SK-N-SH (cell line): ENCODE results near the gene PHIP. TPM values are rescaled to one million over a fixed set of nuclear protein-coding genes. Genes with fewer than 3 reads are reported as not detected.

Experiments
- CTCF ChIA-PET: fragments of 300-600, 350-600 bp; formaldehyde crosslinking; extraction: SDS; loops from one replicate; lab custom pipeline; 2021; lab: Yijun Ruan, JAX
- POLR2A ChIA-PET: fragments of 350-600 bp; sonication (Branson Sonifier 250); formaldehyde crosslinking; extraction: SDS; loops from one replicate; lab custom pipeline; 2020; ENCODE audit warnings: antibody characterized with exemption, inconsistent platforms; lab: Yijun Ruan, JAX
- DNase-seq: peaks from one replicate; pipeline ENCODE4 v3.0.0; 2012
- H2AFZ ChIP-seq: fragments of 200-600 bp; sonication (generic); 2 replicates; pipeline ENCODE4 v1.8.1; 2016; ENCODE audit warnings: antibody characterized with exemption, mild to moderate bottlenecking, low read depth
- H3F3A ChIP-seq: fragments of 200-600 bp; sonication (generic); replicated peaks from 2 replicates; pipeline ENCODE3; 2016; ENCODE audit warnings: antibody characterized with exemption, mild to moderate bottlenecking; ENCODE audit not compliant: insufficient read depth
- H3K27ac ChIP-seq, 2 experiments: fragments of 200-500 bp in 1 of 2; fragments of 200-600 bp in 1 of 2; sonication (Bioruptor generic) in 1 of 2; sonication (generic), shearing (Covaris generic) in 1 of 2; 2 replicates each; pipeline versions ENCODE4 v1.5.1 to v1.6.1; 2014 to 2016; ENCODE audit warnings: low read depth in 2 of 2, inconsistent platforms in 1 of 2, low read length in 1 of 2, mild to moderate bottlenecking in 1 of 2, mixed read lengths in 1 of 2
- H3K27me3 ChIP-seq: fragments of 200-600 bp; sonication (generic), shearing (Covaris generic); 2 replicates; pipeline ENCODE4 v1.6.1; 2016; ENCODE audit warnings: mixed run types; ENCODE audit not compliant: insufficient read depth
- H3K36me3 ChIP-seq, 2 experiments: fragments of 200-500 bp in 1 of 2; fragments of 200-600 bp in 1 of 2; sonication (Bioruptor generic) in 1 of 2; sonication (generic) in 1 of 2; replicated peaks in 1 of 2; 2 replicates each; pipeline versions ENCODE3 to v1.5.1; 2014 to 2016; ENCODE audit warnings: low read length in 1 of 2, mild to moderate bottlenecking in 1 of 2; ENCODE audit not compliant: insufficient read depth in 2 of 2, control insufficient read depth in 1 of 2
- H3K4me1 ChIP-seq, 2 experiments: fragments of 200-500 bp in 1 of 2; fragments of 200-600 bp in 1 of 2; sonication (Bioruptor generic) in 1 of 2; sonication (generic), shearing (Covaris generic) in 1 of 2; 2 replicates each; pipeline versions ENCODE4 v1.5.1 to v1.6.1; 2014 to 2016; ENCODE audit warnings: low read depth in 1 of 2, low read length in 1 of 2, mixed run types in 1 of 2; ENCODE audit not compliant: insufficient read depth in 2 of 2, control insufficient read depth in 1 of 2
- H3K4me2 ChIP-seq: fragments of 200-600 bp; sonication (generic), shearing (Covaris generic); 2 replicates; pipeline ENCODE4 v1.6.1; 2017; ENCODE audit warnings: mixed run types
- H3K4me3 ChIP-seq, 2 experiments: fragments of 200-500 bp in 1 of 2; fragments of 200-600 bp in 1 of 2; sonication (Bioruptor generic) in 1 of 2; sonication (generic), shearing (Covaris generic) in 1 of 2; 2 replicates each; pipeline versions ENCODE4 v1.5.1 to v1.8.1; 2014 to 2016; ENCODE audit warnings: low read depth in 2 of 2, inconsistent platforms in 1 of 2, low read length in 1 of 2, mild to moderate bottlenecking in 1 of 2, mixed read lengths in 1 of 2, moderate library complexity in 1 of 2
- H3K79me2 ChIP-seq: fragments of 200-600 bp; sonication (generic); 2 replicates; pipeline ENCODE4 v1.8.1; 2017; ENCODE audit warnings: mild to moderate bottlenecking; ENCODE audit not compliant: insufficient read depth
- H3K9ac ChIP-seq: fragments of 200-600 bp; sonication (generic); 2 replicates; pipeline ENCODE4 v1.6.1; 2017; ENCODE audit warnings: mixed run types
- H3K9me2 ChIP-seq: fragments of 200-600 bp; sonication (generic); 2 replicates; pipeline ENCODE4 v1.6.1; 2017; ENCODE audit warnings: mixed run types
- H3K9me3 ChIP-seq: fragments of 200-600 bp; sonication (generic); 2 replicates; pipeline ENCODE4 v1.6.1; 2017; ENCODE audit warnings: mixed run types, mild to moderate bottlenecking, moderate library complexity
- H4K20me1 ChIP-seq: fragments of 200-600 bp; sonication (generic); 2 replicates; pipeline ENCODE4 v1.6.1; 2017; ENCODE audit warnings: mild to moderate bottlenecking, mixed run types; ENCODE audit not compliant: insufficient read depth
- CHD2 ChIP-seq: fragments of 150-350 bp; IDR thresholded peaks from 2 replicates; pipeline ENCODE4 v1.6.1; 2018; ENCODE audit warnings: low read length; ENCODE audit not compliant: partially characterized antibody
- ELF1 ChIP-seq: IDR thresholded peaks from 2 replicates; pipeline ENCODE4 v1.4.0; 2012
- EZH2phosphoT487 ChIP-seq: fragments of 200-600 bp; sonication (generic); IDR thresholded peaks from 2 replicates; pipeline ENCODE4 v1.6.1; 2017; ENCODE audit warnings: low read depth, mixed run types, mild to moderate bottlenecking, antibody characterized with exemption, moderate library complexity, borderline replicate concordance
- FOSL2 ChIP-seq: IDR thresholded peaks from 2 replicates; pipeline ENCODE4 v1.4.0; 2012; ENCODE audit warnings: low read depth, mild to moderate bottlenecking, moderate library complexity, borderline replicate concordance
- MEF2A ChIP-seq: IDR thresholded peaks from 2 replicates; pipeline ENCODE4 v1.4.0; 2012; ENCODE audit warnings: low read depth, borderline replicate concordance
- RCOR1 ChIP-seq: fragments of 150-350 bp; IDR thresholded peaks from 2 replicates; pipeline ENCODE4 v1.6.1; 2017; ENCODE audit warnings: antibody characterized with exemption, low read length
- SIN3A ChIP-seq: IDR thresholded peaks from 2 replicates; pipeline ENCODE4 v1.6.1; 2012; ENCODE audit warnings: low read depth, mild to moderate bottlenecking, low read length, moderate library complexity, borderline replicate concordance
- TAF1 ChIP-seq: IDR thresholded peaks from 2 replicates; pipeline ENCODE4 v1.6.1; 2012; ENCODE audit warnings: low read depth, mild to moderate bottlenecking, low read length, moderate library complexity, borderline replicate concordance
- TCF12 ChIP-seq: IDR thresholded peaks from 2 replicates; pipeline ENCODE4 v1.4.0; 2012
- TEAD4 ChIP-seq: IDR thresholded peaks from 2 replicates; pipeline ENCODE4 v1.4.0; 2012; ENCODE audit warnings: mild to moderate bottlenecking, borderline replicate concordance; ENCODE audit not compliant: insufficient read depth
- WGBS: methylation state at CpG from one replicate; pipeline ENCODE4 v1.1.6; 2017; ENCODE audit warnings: low lambda C conversion rate; 5-methylcytosine and 5-hydroxymethylcytosine counted together
- polyA plus RNA-seq, 3 experiments: library from polyadenylated mRNA; depleted of rRNA; stranded (reverse); fragments of >200 nt; gene quantifications; 2 replicates each; pipeline ENCODE4 v1.2.3, GENCODE V29; 2012
- TF ChIP-seq, protein P1 (sequence below): IDR thresholded peaks from 2 replicates; pipeline ENCODE4 v1.4.0; 2012; ENCODE audit warnings: low read depth, borderline replicate concordance
- TF ChIP-seq, protein P2 (sequence below): IDR thresholded peaks from 2 replicates; pipeline ENCODE4; 2012

Gene PHIP
- polyA plus RNA-seq, 1 of the 3 experiments (the other 2 are of a cell fraction) = 1.7 TPM

DNA sequence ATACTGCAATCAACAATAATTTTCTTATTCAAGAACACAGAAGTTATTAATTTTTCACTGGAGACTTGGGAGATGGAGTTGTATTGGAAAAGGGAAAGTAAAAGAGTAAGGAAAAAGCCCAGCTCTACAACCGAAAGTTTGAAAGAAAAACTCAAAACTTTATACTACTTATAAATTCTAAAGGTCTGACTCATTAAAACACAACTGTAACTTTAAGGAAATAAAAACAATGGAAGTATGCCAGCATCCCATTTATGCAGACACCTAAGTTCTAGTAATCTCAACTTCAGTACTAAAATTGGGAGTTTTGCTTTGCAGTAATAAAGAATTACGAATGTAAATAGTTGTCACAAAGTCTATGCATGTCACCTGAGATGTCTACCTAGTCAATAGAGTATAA is 130.1 kb downstream of the PHIP start:
- ChIA-PET POLR2A (no interaction called here), CTCF (no interaction called here)
- 90% methylated on average over 2 of the region's 2 CpGs for WGBS
- Histone ChIP-seq H3K9ac (no peak overlapping the region), H4K20me1 (no peaks in the 10 kb centered on the region), H3K4me1 (no peaks in the 10 kb centered on the region), H3K9me3 (0 out of 2 replicates have a peak, but pooled peaks cover 7% of the 10 kb centered on the region), H3K36me3 (peaks cover 76 to 89% of the 10 kb centered on the region in 2 experiments), H3K9me2 (no peaks in the 10 kb centered on the region), H2AFZ (no peak overlapping the region), H3K27ac (no peak overlapping the region), H3K27me3 (no peaks in the 10 kb centered on the region), H3K4me3 (no peak overlapping the region), H3F3A (peaks cover 13% of the 10 kb centered on the region), H3K79me2 (no peaks in the 10 kb centered on the region), H3K4me2 (no peak overlapping the region)
- TF ChIP-seq, protein P1, sequence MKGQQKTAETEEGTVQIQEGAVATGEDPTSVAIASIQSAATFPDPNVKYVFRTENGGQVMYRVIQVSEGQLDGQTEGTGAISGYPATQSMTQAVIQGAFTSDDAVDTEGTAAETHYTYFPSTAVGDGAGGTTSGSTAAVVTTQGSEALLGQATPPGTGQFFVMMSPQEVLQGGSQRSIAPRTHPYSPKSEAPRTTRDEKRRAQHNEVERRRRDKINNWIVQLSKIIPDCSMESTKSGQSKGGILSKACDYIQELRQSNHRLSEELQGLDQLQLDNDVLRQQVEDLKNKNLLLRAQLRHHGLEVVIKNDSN = no peak
- no peak for TF ChIP-seq FOSL2
- TF ChIP-seq, protein P2, sequence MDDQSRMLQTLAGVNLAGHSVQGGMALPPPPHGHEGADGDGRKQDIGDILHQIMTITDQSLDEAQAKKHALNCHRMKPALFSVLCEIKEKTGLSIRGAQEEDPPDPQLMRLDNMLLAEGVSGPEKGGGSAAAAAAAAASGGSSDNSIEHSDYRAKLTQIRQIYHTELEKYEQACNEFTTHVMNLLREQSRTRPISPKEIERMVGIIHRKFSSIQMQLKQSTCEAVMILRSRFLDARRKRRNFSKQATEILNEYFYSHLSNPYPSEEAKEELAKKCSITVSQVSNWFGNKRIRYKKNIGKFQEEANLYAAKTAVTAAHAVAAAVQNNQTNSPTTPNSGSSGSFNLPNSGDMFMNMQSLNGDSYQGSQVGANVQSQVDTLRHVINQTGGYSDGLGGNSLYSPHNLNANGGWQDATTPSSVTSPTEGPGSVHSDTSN = no peak
- TF ChIP-seq TCF12 = no peak
- TF ChIP-seq CHD2 = no peak
- no peak for TF ChIP-seq TEAD4
- no peak for TF ChIP-seq SIN3A
- TF ChIP-seq RCOR1 = no peak
- TF ChIP-seq TAF1 = no peak
- no peak for DNase-seq

- Histone ChIP-seq H3K4me3 (no peak overlapping the region), H3K9ac (no peak overlapping the region), H4K20me1 (no peaks in the 10 kb centered on the region), H3K27me3 (no peaks in the 10 kb centered on the region), H3K4me2 (no peak overlapping the region), H3K79me2 (no peaks in the 10 kb centered on the region), H3K9me2 (no peaks in the 10 kb centered on the region), H3K36me3 (peaks cover 76 to 89% of the 10 kb centered on the region in 2 experiments), H3F3A (peaks cover 13% of the 10 kb centered on the region), H3K9me3 (0 out of 2 replicates have a peak, but pooled peaks cover 7% of the 10 kb centered on the region), H2AFZ (no peak overlapping the region), H3K4me1 (no peaks in the 10 kb centered on the region), H3K27ac (no peak overlapping the region)
- DNase-seq = no peak
- CTCF ChIA-PET = no interaction called here
- POLR2A ChIA-PET = no interaction called here
- TF ChIP-seq MEF2A (no peak), EZH2phosphoT487 (no peak), ELF1 (no peak), FOSL2 (0 out of 2 replicates have a peak, but pooled peaks have one; percentile 15)
- WGBS = 66% methylated on average over 2 of the region's 2 CpGs
These were observed 130.5 kb downstream of the PHIP start for GRCh38 chr6:78947529-78947928.
